B cell (primary cell): ENCODE results near the gene ABR. TPM values are rescaled to one million over a fixed set of nuclear protein-coding genes. Genes with fewer than 3 reads are reported as not detected.
A peak's percentile ranks its signal among the peaks of the same experiment; 100 is the strongest.

Source experiments
- ATAC-seq: fragments of 200-7000 bp; cut with Tn5 transposase; one replicate; pipeline ENCODE4 v1.10.0; 2021; ENCODE audit warnings: low read depth, mild to moderate bottlenecking, moderate number of reproducible peaks, moderate library complexity
- CTCF ChIA-PET: fragments of 350-600 bp; sonication (Branson Sonifier 250); formaldehyde crosslinking; loops from one replicate; lab custom pipeline; 2021; ENCODE audit warnings: antibody characterized with exemption, inconsistent platforms; lab: Charles Lee
- POLR2A ChIA-PET: fragments of 350-600 bp; sonication (Branson Sonifier 250); formaldehyde crosslinking; loops from one replicate; lab custom pipeline; 2021; ENCODE audit warnings: antibody characterized with exemption; lab: Charles Lee
- DNase-seq: peaks from one replicate; pipeline ENCODE4 v3.0.0; 2013
- H2AFZ ChIP-seq: 2 replicates; pipeline ENCODE4 v1.6.1; 2012; ENCODE audit warnings: mild to moderate bottlenecking, low read depth, low read length; ENCODE audit not compliant: insufficient read depth, poor library complexity, severe bottlenecking
- H3K27ac ChIP-seq, 2 donors: 1 replicate in 1 of 2; 2 replicates in 1 of 2; pipeline ENCODE4 v1.5.1; 2012 to 2013; ENCODE audit warnings: low read length in 2 of 2, mild to moderate bottlenecking in 2 of 2, moderate library complexity in 1 of 2
- H3K27me3 ChIP-seq, 4 experiments: fragments of 200-600 bp in 1 of 4; sonication (generic) in 1 of 4; replicated peaks in 1 of 4; 1 replicate in 2 of 4; 2 replicates in 2 of 4; pipeline versions ENCODE4 v1.6.1 to v1.7.0; 2013 to 2016; ENCODE audit warnings: low read length in 3 of 4, mild to moderate bottlenecking in 2 of 4, mixed read lengths in 1 of 4, moderate library complexity in 1 of 4; ENCODE audit not compliant: insufficient read depth in 4 of 4, control insufficient read depth in 3 of 4; ENCODE audit errors: control extremely low read depth in 1 of 4
- H3K36me3 ChIP-seq, 2 experiments: replicated peaks in 1 of 2; 1 replicate in 1 of 2; 2 replicates in 1 of 2; pipeline versions ENCODE4 v1.6.1 to v1.7.1; 2013; ENCODE audit warnings: low read length in 1 of 2; ENCODE audit not compliant: insufficient read depth in 2 of 2, control insufficient read depth in 1 of 2; ENCODE audit errors: control extremely low read depth in 1 of 2, extremely low read depth in 1 of 2
- H3K4me1 ChIP-seq, 2 donors: fragments of 200-600 bp in 1 of 2; sonication (generic) in 1 of 2; 1 replicate in 1 of 2; 2 replicates in 1 of 2; pipeline versions ENCODE4 v1.5.1 to v1.6.1; 2013 to 2017; ENCODE audit warnings: low read length in 2 of 2; ENCODE audit not compliant: control insufficient read depth in 2 of 2, insufficient read depth in 2 of 2
- H3K4me2 ChIP-seq: replicated peaks from 2 replicates; pipeline ENCODE3; 2012; ENCODE audit warnings: mild to moderate bottlenecking, low read depth, low read length; ENCODE audit not compliant: poor library complexity, severe bottlenecking
- H3K4me3 ChIP-seq, 5 experiments: fragments of 200-600 bp in 1 of 5; sonication (generic) in 1 of 5; 1 replicate in 3 of 5; 2 replicates in 2 of 5; pipeline versions ENCODE4 v1.5.1 to v1.7.0; 2011 to 2016; ENCODE audit warnings: low read length in 4 of 5, mild to moderate bottlenecking in 4 of 5, low read depth in 2 of 5, control low read depth in 1 of 5, moderate library complexity in 1 of 5; ENCODE audit not compliant: insufficient read depth in 1 of 5; ENCODE audit errors: control extremely low read depth in 1 of 5, extremely low read depth in 1 of 5
- H3K79me2 ChIP-seq: fragments of 200-600 bp; sonication (generic); one replicate; pipeline ENCODE4 v1.6.0; 2016; ENCODE audit warnings: low read length; ENCODE audit not compliant: control insufficient read depth, insufficient read depth
- H3K9ac ChIP-seq: fragments of 200-600 bp; sonication (generic); 2 replicates; pipeline ENCODE4 v1.6.1; 2017; ENCODE audit warnings: mild to moderate bottlenecking, low read length, moderate library complexity
- H3K9me3 ChIP-seq, 3 donors: one replicate each; pipeline versions ENCODE4 v1.6.1 to v1.7.1; 2013; ENCODE audit warnings: low read length in 2 of 3; ENCODE audit not compliant: control insufficient read depth in 2 of 3, insufficient read depth in 1 of 3; ENCODE audit errors: control extremely low read depth in 1 of 3
- H4K20me1 ChIP-seq: 2 replicates; pipeline ENCODE4 v1.6.0; 2012; ENCODE audit warnings: mild to moderate bottlenecking, low read length; ENCODE audit not compliant: insufficient read depth, control insufficient read depth, poor library complexity, severe bottlenecking
- H3K27ac Mint-ChIP-seq: one replicate; pipeline ENCODE4 v1.8.0; 2021; ENCODE audit warnings: mixed read lengths
- H3K27me3 Mint-ChIP-seq: one replicate; pipeline ENCODE4 v1.8.0; 2021; ENCODE audit warnings: mixed read lengths
- H3K4me1 Mint-ChIP-seq: one replicate; pipeline ENCODE4 v1.8.0; 2021; ENCODE audit warnings: mixed read lengths
- H3K4me3 Mint-ChIP-seq: one replicate; pipeline ENCODE4 v1.8.0; 2021; ENCODE audit warnings: mixed read lengths
- H3K9me3 Mint-ChIP-seq: one replicate; pipeline ENCODE4 v1.8.0; 2022; ENCODE audit warnings: mixed read lengths; ENCODE audit not compliant: insufficient read depth
- CTCF ChIP-seq: fragments of 200-600 bp; IDR thresholded peaks from one replicate; pipeline ENCODE4 v1.8.0; 2022; ENCODE audit warnings: antibody characterized with exemption, mild to moderate bottlenecking
- EZH2 ChIP-seq: IDR thresholded peaks from 2 replicates; pipeline ENCODE4 v1.6.1; 2012; ENCODE audit warnings: borderline replicate concordance, low read depth, mild to moderate bottlenecking, moderate library complexity, low read length; ENCODE audit not compliant: insufficient read depth, poor library complexity, severe bottlenecking
- WGBS: methylation state at CpG from one replicate; pipeline ENCODE4 v1.1.5; 2013; ENCODE audit warnings: missing lambda C conversion rate; ENCODE audit not compliant: insufficient coverage; 5-methylcytosine and 5-hydroxymethylcytosine counted together
- intact Hi-C: fragments of 100-400 bp; cut with micrococcal nuclease; formaldehyde crosslinking; loops from one replicate; pipeline ENCODE4 v1.10.0; 2022
- polyA plus RNA-seq: library from polyadenylated mRNA; depleted of rRNA; stranded (reverse); fragments of >200 nt; gene quantifications from 2 replicates; pipeline ENCODE4 v1.2.3, GENCODE V29; 2012
- total RNA-seq, 2 donors: library from RNA; stranded (reverse); fragments of 120-200 nt in 1 of 2; gene quantifications; 1 replicate in 1 of 2; 2 replicates in 1 of 2; pipeline versions ENCODE4 v1.2.3 to v1.2.4, GENCODE V29; 2013 to 2022

Gene ABR
- total and polyA plus RNA-seq, 2 donors (not counting 1 experiment from before 2014, with no cell fraction given): 79.8 to 262 TPM

- no peak overlapping the region for H3K4me3 ChIP-seq
- ChIA-PET POLR2A (no interaction called here), CTCF (no interaction called here)
- no peak overlapping the region for H2AFZ ChIP-seq
- peaks cover 10% of the 10 kb centered on the region for H3K4me1 Mint-ChIP-seq
- H3K27me3 ChIP-seq: no peaks in the 10 kb centered on the region
- H3K27ac ChIP-seq: no peak overlapping the region
- 82% methylated on average over 11 of the region's 16 CpGs for WGBS
- peaks cover 82% of the 10 kb centered on the region for H4K20me1 ChIP-seq
- H3K27me3 Mint-ChIP-seq: no peaks in the 10 kb centered on the region
- peaks cover 17% of the 10 kb centered on the region for H3K79me2 ChIP-seq
- TF ChIP-seq CTCF: no peak
- TF ChIP-seq EZH2: no peak
- no peak overlapping the region for H3K9ac ChIP-seq
- peaks cover 9 to 10% of the 10 kb centered on the region in 2 donors for H3K4me1 ChIP-seq
- H3K4me3 Mint-ChIP-seq: no peak overlapping the region
- no peak for DNase-seq
- no peaks in the 10 kb centered on the region for H3K9me3 Mint-ChIP-seq
- intact Hi-C loops: no loop called here
- peak overlapping the region; percentile 26 for H3K4me2 ChIP-seq
- H3K36me3 ChIP-seq: peaks cover 0 to 24% of the 10 kb centered on the region in 2 experiments
- ATAC-seq: no peak
- peaks cover 0 to 2% (median 0%) of the 10 kb centered on the region in 3 donors for H3K9me3 ChIP-seq
- no peak overlapping the region for H3K27ac Mint-ChIP-seq
Observed at GRCh38 chr17:1039123-1039507, 140.7 kb downstream of the ABR start.

GRCh38 chr17:1038459-1039122 lies 141.2 kb downstream of the ABR start:
- POLR2A ChIA-PET: no interaction called here

More at GRCh38 chr17:1038459-1039122, 141.2 kb downstream of the ABR start:
- 95% methylated on average over 31 of the region's 31 CpGs for WGBS
- H3K9me3 Mint-ChIP-seq: no peaks in the 10 kb centered on the region
- Histone ChIP-seq H4K20me1 (peaks cover 77% of the 10 kb centered on the region), H3K4me2 (no peak overlapping the region), H3K27ac (no peak overlapping the region), H3K36me3 (peaks cover 0 to 24% of the 10 kb centered on the region in 2 experiments), H3K9ac (no peak overlapping the region), H3K9me3 (peaks cover 0 to 2% (median 0%) of the 10 kb centered on the region in 3 donors), H3K79me2 (peaks cover 17% of the 10 kb centered on the region), H2AFZ (no peak overlapping the region), H3K27me3 (no peaks in the 10 kb centered on the region), H3K4me3 (no peak overlapping the region), H3K4me1 (peaks cover 9 to 15% of the 10 kb centered on the region in 2 donors)
- peaks cover 15% of the 10 kb centered on the region for H3K4me1 Mint-ChIP-seq
- ATAC-seq: no peak
- H3K4me3 Mint-ChIP-seq: no peak overlapping the region
- H3K27me3 Mint-ChIP-seq: no peaks in the 10 kb centered on the region
- no peak overlapping the region for H3K27ac Mint-ChIP-seq
- CTCF ChIA-PET: no interaction called here
- TF ChIP-seq EZH2 (no peak), CTCF (no peak)
- intact Hi-C loops: no loop called here
- no peak for DNase-seq
